Smooth muscle cell of the umbilical artery (primary cell): ENCODE measurements around the gene TAC1. TPM values are rescaled to one million over a fixed set of nuclear protein-coding genes. Genes with fewer than 3 reads are reported as not detected.

Source experiments
- total RNA-seq: library from RNA; depleted of rRNA; stranded (reverse); fragments of >200 nt; gene quantifications from 2 replicates; pipeline ENCODE4 v1.2.3, GENCODE V29; 2014

TAC1 gene, protein sequence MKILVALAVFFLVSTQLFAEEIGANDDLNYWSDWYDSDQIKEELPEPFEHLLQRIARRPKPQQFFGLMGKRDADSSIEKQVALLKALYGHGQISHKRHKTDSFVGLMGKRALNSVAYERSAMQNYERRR
- total RNA-seq = not detected in 2 replicates

DNA sequence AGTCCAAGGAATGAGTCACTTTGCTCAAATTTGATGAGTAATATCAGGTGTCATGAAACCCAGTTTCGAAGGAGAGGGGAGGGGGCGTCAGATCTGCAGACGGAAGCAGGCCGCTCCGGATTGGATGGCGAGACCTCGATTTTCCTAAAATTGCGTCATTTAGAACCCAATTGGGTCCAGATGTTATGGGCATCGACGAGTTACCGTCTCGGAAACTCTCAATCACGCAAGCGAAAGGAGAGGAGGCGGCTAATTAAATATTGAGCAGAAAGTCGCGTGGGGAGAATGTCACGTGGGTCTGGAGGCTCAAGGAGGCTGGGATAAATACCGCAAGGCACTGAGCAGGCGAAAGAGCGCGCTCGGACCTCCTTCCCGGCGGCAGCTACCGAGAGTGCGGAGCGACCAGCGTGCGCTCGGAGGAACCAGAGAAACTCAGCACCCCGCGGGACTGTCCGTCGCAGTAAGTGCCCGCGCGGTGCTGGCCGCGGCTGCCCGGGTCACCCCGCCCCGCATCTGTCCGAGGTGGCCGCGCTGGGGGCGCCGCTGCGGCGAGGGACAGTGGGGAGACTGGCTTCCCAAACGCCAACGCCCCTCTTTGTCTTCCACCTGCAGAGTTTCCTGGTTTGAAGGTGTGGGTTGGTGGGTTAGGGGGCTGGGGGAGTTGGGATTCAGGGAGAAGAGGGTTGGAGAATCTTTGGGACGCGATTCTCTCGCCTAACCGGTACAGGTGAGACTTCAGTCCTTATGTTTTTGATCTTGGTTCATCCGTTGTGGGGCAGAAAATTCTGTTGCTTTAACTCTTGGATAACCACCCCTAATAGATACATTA lies at the start of gene TAC1:
TSS of gene TAC1 (plus strand) at position 351 of the 829 bp plus-strand sequence. CDS start 527 bp downstream, outside the sequence.

Other genes with a start within 250 kb of the TAC1 start
- gene ASNS, start 140.3 kb downstream of the TAC1 start, total RNA-seq = 69.5 and 76.4 TPM in 2 replicates